ENCODE data around the gene HOMER2.
"Not testable (repeated sequence)": the region's sequence is repeated elsewhere in the genome, so short reads cannot be mapped to it uniquely, and the experiment has no call there.

HOMER2 gene

DNA sequence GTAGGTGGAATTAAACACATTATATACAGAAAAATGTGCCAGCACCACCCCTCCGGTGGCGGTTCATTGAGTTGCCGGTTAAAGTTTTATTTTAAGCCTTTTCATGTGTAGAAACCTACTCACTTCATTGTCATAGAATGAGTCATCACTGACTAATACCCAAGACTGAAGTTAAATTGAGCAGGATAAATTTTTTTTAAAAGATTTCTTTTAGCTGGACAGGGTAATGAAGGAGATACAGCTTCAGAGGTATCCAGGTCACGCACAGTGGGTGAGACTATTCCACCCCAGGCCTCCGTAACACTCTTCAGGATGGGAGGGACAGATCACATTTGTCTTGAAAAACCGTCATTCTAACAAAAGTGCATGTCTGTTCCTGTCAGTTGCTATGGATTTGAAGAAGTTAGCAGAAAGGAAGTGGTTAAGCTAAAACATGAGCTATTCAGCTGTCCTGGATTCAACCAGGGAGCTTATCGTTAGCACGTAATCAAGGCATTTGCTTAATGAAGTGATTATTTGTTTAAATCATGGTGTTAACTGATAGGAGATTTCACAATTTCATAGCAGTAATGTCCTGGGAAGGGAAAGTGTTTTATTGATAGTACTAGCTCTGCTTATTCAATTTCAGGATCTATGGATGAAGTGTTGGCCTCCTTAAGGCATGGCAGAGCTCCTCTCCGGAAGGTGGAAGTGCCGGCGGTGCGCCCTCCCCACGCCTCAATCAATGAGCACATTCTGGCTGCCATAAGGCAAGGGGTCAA lies 119.7 kb downstream of the HOMER2 start:
- DNase-seq (ENCODE audit: low read depth in 2 of 2), result peak; percentile 23 to 27

DNA sequence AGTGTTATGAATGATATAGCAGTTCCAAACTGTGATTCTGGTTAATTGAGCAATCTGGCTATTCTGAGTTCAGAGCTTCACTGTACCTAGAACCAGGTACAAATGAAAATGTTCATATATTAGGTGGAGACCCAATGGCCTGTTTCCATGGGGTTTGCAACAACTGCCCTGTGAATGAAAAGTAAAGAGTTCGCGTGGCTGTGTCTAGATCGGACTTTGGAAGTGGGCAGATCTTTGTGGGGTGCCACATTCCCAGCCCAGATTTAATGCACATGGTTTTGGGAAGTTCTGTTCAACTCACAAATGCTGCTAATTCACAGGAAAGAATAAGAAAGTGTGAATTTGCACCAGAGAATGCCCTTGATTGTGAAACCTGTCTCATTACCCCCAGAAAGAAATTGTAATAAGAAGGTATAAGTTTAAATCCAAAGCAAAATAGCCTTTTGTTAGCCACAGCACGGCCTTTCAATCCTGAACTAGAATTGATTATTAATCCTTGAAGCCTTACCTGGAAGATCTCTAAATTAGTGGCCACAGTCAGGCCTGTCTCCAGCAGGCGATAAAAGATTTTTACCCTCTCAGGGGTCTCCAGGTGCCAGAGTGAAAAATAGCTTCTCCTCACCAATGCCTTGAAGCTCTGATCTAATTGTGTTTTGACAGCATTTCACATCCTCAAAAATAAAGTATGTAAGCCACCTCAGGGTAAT lies 120.5 kb downstream of the HOMER2 start:
- no peak for DNase-seq (ENCODE audit: low read depth in 2 of 2)

DNA sequence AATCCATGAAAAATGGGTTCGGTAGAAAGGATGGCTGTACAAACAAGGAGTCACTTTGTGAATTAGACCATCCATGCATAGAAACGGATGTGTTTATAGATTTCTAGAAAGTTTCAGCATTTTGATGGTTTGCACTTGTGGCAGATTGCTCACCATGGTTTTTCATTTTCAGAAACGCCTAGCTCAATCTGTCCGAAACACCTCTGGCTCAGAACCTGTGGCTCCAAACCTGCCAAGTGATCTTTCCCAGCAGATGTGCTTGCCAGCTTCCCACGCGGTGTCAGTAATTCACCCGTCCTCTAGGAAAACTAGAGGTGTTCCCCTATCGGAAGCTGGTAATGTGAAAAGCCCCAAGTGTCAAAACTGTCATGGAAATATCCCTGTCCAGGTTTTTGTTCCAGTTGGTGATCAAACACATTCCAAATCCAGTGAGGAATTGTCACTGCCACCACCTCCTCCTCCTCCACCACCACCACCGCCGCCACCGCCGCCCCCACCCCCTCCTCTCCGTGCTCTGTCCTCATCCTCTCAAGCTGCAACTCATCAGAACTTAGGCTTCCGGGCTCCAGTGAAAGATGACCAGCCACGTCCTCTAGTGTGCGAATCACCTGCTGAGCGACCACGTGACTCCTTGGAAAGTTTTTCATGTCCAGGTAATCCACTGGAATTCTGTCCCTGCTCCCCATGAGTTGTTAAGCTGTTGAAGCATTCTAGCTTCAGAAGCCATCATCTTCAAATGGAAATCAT lies 121.9 kb downstream of the HOMER2 start:
- no peak for DNase-seq (ENCODE audit: low read depth in 2 of 2)

DNA sequence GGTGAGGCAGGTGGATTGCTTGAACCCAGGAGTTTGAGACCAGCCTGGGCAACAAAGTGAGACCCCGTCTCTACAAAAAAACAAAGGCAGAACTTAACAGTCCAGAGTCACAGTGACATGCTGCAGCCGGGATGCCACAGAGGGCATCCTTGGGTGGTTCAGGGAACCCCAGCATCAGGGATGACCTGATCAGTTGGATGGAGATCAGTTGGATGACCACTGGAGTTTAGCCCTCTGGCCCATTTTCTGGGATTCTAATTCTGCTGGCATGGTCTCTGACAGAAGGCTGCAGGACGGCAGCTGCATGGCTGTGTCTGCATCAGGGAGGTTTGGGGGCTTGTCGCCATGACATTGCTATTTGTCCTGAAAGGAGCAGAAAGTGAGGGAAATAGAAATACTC lies 123.3 kb downstream of the HOMER2 start:
- DNase-seq (ENCODE audit: low read depth in 2 of 2), result no peak

DNA sequence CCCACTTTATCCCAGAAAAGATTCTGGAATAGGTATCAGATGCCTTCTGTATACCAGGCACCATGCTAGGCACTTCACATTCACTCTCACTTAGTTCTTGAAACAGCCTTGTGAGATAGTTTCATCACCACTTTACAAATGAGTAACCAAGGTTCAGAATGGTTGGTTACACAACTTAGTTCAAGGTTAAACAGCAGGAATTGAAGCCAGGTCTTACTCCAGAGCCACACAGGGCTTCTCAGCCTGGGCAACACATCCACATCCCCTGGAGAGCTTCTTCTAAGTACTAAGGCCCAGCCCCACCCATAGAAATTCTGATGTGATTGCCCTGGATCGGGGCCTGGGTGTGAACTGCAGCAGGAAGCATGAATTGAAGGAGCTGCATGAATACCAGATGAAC lies 124.4 kb downstream of the HOMER2 start:
- DNase-seq (ENCODE audit: low read depth in 2 of 2), result no peak

DNA sequence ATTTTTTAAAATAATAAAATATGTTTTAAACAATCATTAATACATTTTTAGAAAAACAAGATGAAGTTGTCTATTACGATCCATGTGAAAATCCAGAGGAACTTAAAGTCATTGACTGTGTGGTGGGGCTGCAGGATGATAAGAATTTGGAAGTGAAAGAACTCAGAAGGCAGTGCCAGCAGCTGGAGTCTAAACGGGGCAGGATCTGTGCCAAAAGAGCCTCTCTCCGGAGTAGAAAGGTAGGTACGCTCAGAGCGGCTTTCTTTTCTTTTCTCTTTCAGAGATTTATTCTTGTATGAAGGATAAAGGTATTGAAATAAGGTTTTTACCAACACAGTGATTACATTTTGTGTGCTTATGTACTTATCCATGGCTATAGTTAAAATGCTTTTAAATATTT lies 129.5 kb downstream of the HOMER2 start:
- no peak for DNase-seq (ENCODE audit: low read depth in 2 of 2)

DNA sequence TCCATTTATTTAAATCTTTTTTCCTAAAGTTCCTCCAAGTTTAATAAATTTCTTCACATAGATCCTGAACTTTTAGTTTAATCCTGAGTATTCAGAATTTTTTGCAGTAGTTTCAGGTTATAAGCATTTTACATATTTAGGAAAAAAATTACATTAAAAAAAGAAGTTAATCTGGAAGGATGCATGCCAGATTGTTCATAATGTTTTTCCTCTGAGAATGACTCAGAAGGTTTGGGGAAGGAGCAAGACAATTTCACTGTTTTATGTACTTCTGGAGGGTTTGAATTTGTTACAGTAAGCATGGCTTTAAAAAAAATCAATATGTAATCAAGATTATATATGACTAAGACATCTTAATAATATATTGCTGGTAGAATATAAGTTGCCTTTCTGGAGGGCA lies 130.7 kb downstream of the HOMER2 start:
- DNase-seq (ENCODE audit: low read depth in 2 of 2), result not testable (repeated sequence)

DNA sequence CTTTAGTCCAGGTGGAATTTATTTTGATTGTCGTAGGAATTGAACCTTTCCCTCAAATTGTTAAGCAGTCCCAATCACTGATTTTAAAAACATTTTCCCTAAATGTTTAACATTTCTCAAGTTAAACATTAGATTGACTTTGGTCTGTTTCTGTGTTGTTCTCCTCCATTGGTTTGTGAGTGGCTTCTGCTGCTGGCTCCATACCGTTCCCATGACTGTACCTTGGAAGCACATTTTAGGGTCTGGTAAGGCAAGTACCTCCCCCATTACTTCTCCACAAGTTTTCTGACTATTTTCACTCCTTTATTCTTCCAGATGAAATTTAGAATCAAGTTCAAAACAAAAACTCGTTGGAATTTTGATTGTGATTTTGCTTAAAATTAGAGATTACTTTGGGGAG lies 131.1 kb downstream of the HOMER2 start:
- DNase-seq (ENCODE audit: low read depth in 2 of 2), result not testable (repeated sequence)

DNA sequence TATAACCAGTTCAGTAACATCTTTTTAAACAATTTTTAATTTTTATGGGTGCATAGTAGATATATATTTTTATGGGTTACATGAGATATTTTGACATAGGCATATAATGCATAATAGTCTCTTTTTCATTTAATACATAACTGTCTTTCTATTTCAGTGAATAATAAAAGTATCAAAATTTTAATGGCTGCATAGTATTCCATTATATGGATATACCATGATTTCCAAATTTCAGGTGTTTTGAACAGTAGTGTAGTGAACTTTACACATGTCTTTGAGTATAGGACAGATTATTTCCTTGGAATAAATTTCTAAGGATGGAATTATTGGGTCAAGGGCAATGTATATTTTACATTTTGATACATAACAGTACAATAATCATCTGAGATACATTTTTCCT lies 132.4 kb downstream of the HOMER2 start:
- DNase-seq (ENCODE audit: low read depth in 2 of 2), result no peak

DNA sequence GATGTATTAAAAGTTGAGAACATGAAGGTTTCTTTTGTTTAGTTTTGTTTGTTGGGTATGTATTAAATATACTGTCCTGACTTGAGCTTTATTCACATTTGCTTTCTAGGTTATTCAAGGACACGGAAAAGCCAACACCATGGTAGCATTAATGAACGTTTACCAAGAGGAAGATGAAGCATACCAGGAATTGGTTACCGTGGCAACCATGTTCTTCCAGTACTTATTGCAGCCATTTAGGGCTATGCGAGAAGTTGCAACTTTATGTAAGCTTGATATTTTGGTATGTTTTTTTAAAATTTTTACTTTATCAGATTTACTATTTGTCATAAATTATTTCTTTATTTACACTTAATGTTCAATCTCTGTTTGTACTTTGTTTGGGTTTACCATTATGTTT lies 139.5 kb downstream of the HOMER2 start:
- DNase-seq (ENCODE audit: low read depth in 2 of 2), result no peak

DNA sequence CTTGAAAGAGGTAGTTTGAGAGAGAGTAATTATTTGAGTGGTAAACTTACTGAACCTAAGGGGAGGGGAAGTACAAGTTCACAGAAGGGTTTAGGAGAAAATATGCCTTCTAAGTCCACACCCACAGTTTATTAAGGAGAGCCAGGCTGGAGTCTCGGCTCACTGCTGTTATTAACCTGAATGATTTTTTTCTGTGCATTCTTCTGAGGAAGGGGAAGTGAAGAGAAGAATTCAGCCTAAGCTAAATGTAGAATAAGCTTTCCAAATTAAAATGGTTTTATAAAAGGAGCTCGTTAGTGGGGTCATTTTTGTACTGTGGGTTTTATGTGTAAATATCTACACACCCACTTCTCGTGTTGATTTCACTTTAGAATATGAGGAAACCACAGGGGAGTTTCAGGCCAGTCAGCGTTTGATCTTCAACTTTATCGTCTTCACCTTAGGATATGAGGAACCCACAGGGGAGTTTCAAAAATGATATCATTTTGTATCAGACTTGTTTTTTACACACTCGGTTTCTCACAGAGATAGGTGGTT lies 141.6 kb downstream of the HOMER2 start:
- DNase-seq (ENCODE audit: low read depth in 2 of 2), result peak; percentile 14 to 40

DNA sequence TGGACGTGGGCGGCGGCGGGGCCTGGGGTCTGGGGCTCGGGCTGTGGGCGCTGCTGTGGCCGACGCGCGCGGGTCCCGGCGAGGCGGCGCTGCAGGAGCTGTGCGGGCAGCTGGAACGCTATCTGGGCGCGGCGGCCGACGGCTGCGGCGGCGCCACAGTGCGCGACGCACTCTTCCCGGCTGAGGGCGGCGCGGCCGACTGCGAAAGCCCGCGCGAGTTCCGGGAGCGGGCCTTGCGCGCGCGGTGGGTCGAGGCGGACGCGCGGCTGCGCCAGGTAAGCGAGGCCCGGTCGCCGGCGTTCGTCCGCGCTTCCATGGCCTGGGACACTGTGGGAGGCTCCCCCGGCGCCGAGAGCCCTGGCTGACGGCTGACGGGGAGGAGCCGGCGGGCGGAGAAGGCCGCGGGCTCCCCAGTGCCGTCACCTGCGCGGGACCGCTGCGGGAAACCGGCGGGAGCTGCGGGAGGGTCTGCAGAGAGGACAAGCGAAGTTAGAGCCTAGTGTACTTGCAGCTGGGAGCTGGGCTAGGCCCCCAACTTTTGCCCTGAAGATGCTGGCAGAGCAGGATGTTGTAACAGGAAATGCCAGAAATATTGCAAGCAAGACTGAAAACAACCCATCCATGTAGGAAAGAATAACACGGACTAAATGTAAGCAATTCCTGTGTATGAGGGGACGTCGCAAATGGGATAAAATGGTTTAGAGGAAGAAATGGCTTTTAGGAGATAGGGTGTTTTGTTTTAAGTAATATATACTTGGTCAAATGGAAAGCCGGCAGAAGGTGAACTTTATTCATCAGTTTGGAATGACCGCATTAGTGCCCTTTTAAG lies 142.2 kb downstream of the HOMER2 start:
- DNase-seq (ENCODE audit: low read depth in 2 of 2), result no peak

DNA sequence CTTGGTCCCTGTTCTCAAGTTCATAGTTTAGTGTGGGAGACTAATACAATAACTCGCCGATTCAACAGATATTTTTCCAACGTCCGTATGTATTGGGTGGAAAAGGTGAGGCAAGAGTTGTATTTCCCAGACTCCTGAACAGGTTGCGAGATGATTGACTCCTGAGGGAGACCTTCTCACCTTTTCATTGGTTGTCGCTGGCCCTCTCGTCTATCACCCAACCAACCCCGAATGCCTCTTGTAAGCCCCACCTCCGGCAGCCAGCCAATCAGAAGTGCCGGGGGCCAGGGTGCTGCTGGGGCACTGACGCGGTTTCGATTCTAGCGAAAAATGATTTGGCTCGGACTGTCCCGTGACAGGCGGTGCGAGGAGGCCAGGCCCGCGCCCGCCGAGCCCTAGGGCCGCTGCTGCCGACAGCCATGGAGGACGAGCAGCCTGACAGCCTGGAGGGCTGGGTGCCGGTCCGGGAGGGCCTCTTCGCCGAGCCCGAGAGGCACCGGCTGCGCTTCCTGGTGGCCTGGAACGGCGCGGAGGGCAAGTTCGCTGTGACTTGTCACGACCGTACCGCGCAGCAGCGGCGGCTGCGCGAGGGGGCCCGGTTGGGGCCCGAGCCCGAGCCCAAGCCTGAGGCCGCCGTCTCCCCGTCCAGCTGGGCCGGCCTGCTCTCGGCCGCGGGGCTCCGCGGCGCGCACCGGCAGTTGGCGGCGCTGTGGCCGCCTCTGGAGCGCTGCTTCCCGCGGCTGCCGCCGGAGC lies 143.0 kb downstream of the HOMER2 start, which contains the start of gene WHAMM:
Gene WHAMM (plus strand): TSS at position 321 of the 753 bp plus-strand sequence. CDS start 99 bp downstream, at position 420.
- peak; percentile 92 for DNase-seq (ENCODE audit: low read depth in 2 of 2)

DNA sequence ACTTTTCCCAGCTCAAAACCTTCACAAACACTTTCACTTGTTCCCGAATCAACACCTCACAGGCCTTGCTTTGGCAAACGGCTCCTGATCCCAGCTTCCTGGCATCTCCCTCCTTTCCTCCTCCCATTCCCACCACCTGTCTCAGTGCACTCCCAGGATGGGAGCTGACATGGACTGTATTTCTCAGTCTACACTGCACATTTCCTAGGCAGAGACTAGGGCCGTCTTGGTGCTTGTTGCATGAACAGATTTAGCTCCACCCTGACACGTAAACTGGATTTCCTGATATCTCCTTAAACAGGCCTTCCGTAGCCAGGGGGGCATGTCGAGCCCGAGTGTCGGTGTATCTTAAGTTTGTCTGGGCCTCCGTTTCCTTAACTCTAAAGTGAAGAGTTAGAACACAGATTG lies 143.9 kb downstream of the HOMER2 start:
- no peak for DNase-seq (ENCODE audit: low read depth in 2 of 2)

DNA sequence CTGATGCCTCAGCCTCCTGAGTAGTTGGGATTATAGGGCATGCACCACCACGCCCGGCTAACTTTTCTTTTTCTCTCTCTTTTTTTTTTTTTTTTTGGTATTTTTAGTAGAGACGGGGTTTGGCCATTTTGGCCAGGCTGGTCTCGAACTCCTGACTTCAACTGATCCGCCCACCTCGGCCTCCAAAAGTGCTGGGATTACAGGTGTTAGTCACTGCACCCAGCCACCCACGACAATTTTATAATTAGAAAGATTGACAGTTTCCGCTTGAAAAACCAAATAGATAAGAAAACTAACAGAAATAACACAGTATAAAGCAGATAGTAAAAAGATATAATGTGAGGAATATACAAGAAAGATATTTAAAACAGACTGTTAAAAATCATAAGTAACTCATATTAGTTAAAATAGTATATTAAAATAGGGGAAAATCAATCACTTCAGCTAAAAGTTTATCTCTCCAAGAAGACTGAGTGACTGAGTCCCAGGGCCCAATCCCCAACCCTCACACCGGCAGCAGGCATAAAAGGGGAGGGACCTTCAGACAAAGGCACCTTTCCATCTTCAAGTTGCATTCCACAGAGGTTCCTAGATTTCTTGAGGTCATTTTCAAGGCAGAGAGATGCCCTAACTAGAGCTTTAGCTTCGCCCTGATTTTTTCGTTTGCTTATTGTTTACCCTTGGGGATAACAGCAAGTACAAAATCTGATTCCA lies 144.4 kb downstream of the HOMER2 start:
- DNase-seq (ENCODE audit: low read depth in 2 of 2), result no peak

DNA sequence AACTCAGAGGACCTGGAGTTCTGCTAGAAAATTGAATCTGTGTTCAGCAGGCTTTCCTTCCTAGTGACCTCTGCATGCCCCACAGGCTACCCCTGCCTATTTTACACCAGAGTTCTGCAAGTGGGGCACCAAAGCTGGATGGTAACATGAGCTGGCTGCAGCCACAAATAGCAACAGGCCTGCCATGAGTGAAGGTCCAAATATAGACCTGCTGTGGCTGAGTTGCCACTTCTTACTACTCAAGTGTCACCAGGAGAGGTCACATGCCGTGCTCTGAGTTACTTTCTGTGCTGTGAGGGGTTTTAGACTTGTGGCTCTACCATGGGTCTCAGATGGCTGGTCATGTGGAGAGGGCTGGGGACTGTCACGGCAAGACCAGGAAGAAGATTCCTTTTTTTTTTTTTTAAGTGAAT lies 146.5 kb downstream of the HOMER2 start, which contains the start of gene FSD2:
Gene FSD2 (minus strand): TSS at position 76 of the 413 bp plus-strand sequence. CDS start 18,679 bp downstream, outside the sequence.
- no peak for DNase-seq (ENCODE audit: low read depth in 2 of 2)

DNA sequence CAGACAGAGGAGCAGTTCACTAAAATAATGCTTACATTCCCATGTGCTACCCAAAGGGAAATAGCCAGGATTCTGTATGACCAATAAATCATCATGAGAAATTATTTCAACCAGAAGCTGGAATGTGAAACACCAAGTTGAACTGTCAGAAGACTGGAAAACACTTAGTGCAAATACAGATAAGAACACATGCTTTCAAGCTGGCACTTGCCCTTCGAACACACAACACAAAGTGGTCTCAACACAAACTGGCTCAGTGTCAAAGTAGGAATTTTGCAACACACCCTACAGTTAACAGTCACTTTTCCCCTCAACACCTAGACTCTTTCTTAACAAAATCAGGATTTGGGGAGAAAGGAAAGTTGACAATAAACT lies 148.0 kb downstream of the HOMER2 start:
- DNase-seq (ENCODE audit: low read depth in 2 of 2), result no peak

DNA sequence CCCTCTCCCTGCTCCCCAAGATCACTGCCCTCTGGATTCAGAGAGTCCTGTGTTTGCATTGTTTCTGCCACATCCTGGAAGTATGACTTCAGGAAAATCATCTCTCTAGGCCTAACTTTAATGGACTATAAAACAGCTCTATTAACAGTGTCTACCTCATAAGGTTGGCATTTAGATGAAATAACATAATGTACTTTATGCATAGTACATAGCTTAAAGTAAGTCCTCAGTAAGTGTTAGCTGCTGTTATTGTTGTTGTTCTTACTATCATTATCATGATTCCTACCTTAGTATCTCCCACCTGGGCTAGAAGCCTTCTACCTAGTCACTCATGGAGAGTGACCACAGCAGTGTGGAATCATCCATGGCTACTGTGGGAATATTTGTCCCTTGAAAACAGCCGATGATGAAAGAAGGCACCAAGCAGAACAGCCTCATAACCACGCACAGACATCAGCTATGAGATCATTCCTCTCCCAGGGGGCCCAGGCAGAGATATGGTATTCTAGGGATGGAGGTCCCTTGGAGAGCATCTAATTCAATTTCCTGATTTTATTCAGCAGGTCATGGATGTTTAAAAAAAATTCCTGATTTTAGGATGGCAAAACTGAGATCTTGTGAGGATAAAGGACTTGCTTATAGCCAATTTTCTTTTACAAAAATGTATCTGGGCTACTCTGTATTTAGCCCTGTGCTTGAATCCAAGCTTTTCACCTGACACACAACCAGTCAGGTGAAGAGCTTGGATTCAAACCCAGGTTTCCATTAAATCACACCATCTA lies 148.5 kb downstream of the HOMER2 start:
- DNase-seq (ENCODE audit: low read depth in 2 of 2), result no peak

DNA sequence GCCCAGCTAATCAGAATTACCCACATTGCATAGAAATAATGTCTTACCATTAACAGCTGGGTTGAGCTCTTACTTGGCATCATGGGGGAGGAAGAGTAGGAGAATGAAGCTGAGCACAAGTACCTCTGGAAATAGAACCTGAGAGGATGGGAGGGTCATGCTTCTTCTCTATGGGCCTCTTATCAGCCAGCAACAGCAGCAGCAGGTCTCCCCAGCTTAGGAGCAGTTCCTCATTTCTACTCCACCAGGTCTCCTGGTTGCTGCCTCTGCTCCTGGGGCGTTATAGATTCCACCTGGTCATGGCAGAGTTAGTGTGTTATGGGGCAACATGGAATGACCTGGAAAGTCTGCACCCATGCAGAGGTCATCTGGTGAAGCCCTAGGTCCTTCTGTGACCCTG lies 150.0 kb downstream of the HOMER2 start:
- no peak for DNase-seq (ENCODE audit: low read depth in 2 of 2)

Measured in stimulated activated CD8-positive, alpha-beta memory T cell treated with anti-CD3 and anti-CD28 coated beads, Interleukin-7, amount 100 ng/mL, for 4 hours (primary cell).